ENCODE data around the gene EFNA4. TPM values are rescaled to one million over a fixed set of nuclear protein-coding genes. Genes with fewer than 3 reads are reported as not detected.

EFNA4 gene
- total RNA-seq, 2 donors from 2014 or later = 4.7 to 5.6 TPM

- no peaks in the 10 kb centered on the region for H3K36me3 ChIP-seq (replicated peaks in 1 of 2; ENCODE audit: insufficient read depth in 1 of 2, low read depth in 2 of 2)
- no peak overlapping the region for H3K4me3 ChIP-seq
- peaks cover 6% of the 10 kb centered on the region for H3K4me1 ChIP-seq
- ATAC-seq (no peak), DNase-seq (no peak)
- 75 to 88% methylated on average over 6 to 12 of the region's 12 CpGs for WGBS, 2 donors
- intact Hi-C loops (cut with DNase I) = loop anchor here (5.0 kb wide), 2 partner anchors 35 to 75 kb away; partner anchors contain the start of gene EFNA1
- H3K27me3 ChIP-seq = no peaks in the 10 kb centered on the region
- no peak overlapping the region for H3K27ac ChIP-seq
- no peaks in the 10 kb centered on the region for H3K9me3 ChIP-seq
- no peak for TF ChIP-seq POLR2A (IDR thresholded peaks at IDR 0.05)
- no peak for TF ChIP-seq CTCF (IDR thresholded peaks at IDR 0.05)
Observed at GRCh38 chr1:155092641-155093040, 29.1 kb downstream of the EFNA4 start.

- intact Hi-C loops (cut with DNase I) = loop anchor here (5.0 kb wide), 2 partner anchors 33 to 73 kb away; partner anchors contain the start of gene EFNA1
- Histone ChIP-seq H3K36me3 (replicated peaks in 1 of 2; ENCODE audit: insufficient read depth in 1 of 2, low read depth in 2 of 2) (no peaks in the 10 kb centered on the region), H3K27ac (no peak overlapping the region), H3K4me3 (no peak overlapping the region), H3K4me1 (peaks cover 6% of the 10 kb centered on the region), H3K27me3 (no peaks in the 10 kb centered on the region), H3K9me3 (no peaks in the 10 kb centered on the region)
- DNase-seq = peak in 1 of 4 donors; percentile 31
- 26 to 44% methylated on average over 9 to 13 of the region's 13 CpGs for WGBS, 2 donors
- TF ChIP-seq POLR2A (IDR thresholded peaks at IDR 0.05) = no peak
- peak in 6 of 7 experiments; percentile 19 to 56 (median 47) for TF ChIP-seq CTCF (IDR thresholded peaks at IDR 0.05)
- peak; percentile 68 for ATAC-seq
Observed at GRCh38 chr1:155093911-155094621, 30.5 kb downstream of the EFNA4 start.

GRCh38 chr1:155094622-155094948 is 31.0 kb downstream of the EFNA4 start:
- peaks cover 6% of the 10 kb centered on the region for H3K4me1 ChIP-seq
- H3K27me3 ChIP-seq = no peaks in the 10 kb centered on the region
- no peaks in the 10 kb centered on the region for H3K36me3 ChIP-seq (replicated peaks in 1 of 2; ENCODE audit: insufficient read depth in 1 of 2, low read depth in 2 of 2)
- no peak overlapping the region for H3K4me3 ChIP-seq
- TF ChIP-seq POLR2A (IDR thresholded peaks at IDR 0.05) (no peak), CTCF (IDR thresholded peaks at IDR 0.05) (no peak)
- DNase-seq = no peak
- H3K9me3 ChIP-seq = no peaks in the 10 kb centered on the region
- intact Hi-C loops (cut with DNase I) = loop anchor here (5.0 kb wide), 2 partner anchors 33 to 73 kb away; partner anchors contain the start of gene EFNA1
- WGBS, 2 donors = 63 to 71% methylated on average over 2 of the region's 2 CpGs
- H3K27ac ChIP-seq = no peak overlapping the region
- no peak for ATAC-seq

GRCh38 chr1:155099331-155099730 is 35.8 kb downstream of the EFNA4 start:
- H3K36me3 ChIP-seq (replicated peaks in 1 of 2; ENCODE audit: insufficient read depth in 1 of 2, low read depth in 2 of 2) = no peaks in the 10 kb centered on the region

More at GRCh38 chr1:155099331-155099730, 35.8 kb downstream of the EFNA4 start:
- 82 to 83% methylated on average over 5 to 7 of the region's 7 CpGs for WGBS, 2 donors
- DNase-seq (no peak), ATAC-seq (no peak)
- Histone ChIP-seq H3K4me1 (peaks cover 3% of the 10 kb centered on the region), H3K27ac (no peak overlapping the region), H3K9me3 (no peaks in the 10 kb centered on the region), H3K27me3 (no peaks in the 10 kb centered on the region), H3K4me3 (no peak overlapping the region)
- intact Hi-C loops (cut with DNase I) = no loop called here
- no peak for TF ChIP-seq POLR2A (IDR thresholded peaks at IDR 0.05)
- TF ChIP-seq CTCF (IDR thresholded peaks at IDR 0.05) = no peak

All from body of pancreas (tissue), 4 donors.